ENCODE results near the gene TMEM245.

DNA sequence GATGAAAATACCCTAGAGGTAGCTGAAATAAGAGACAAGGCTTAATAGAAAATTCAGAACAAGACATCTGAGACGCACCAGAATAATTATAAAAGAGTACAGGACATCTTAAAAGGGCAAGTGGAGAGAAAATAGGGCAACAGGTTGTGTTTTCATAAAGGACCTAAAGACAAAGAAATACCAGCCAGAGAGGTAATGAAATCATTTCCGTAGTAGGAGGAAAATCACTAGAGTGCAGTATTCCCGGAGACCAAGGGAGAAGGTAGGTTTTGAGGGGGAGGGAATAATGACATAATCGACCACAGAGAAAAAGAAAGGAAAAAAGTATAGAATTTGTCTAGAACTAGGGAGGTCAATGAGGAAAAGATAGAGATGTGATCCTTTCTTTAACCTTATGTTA is 80.2 kb downstream of the TMEM245 start:
- TF ChIP-seq, protein P1, sequence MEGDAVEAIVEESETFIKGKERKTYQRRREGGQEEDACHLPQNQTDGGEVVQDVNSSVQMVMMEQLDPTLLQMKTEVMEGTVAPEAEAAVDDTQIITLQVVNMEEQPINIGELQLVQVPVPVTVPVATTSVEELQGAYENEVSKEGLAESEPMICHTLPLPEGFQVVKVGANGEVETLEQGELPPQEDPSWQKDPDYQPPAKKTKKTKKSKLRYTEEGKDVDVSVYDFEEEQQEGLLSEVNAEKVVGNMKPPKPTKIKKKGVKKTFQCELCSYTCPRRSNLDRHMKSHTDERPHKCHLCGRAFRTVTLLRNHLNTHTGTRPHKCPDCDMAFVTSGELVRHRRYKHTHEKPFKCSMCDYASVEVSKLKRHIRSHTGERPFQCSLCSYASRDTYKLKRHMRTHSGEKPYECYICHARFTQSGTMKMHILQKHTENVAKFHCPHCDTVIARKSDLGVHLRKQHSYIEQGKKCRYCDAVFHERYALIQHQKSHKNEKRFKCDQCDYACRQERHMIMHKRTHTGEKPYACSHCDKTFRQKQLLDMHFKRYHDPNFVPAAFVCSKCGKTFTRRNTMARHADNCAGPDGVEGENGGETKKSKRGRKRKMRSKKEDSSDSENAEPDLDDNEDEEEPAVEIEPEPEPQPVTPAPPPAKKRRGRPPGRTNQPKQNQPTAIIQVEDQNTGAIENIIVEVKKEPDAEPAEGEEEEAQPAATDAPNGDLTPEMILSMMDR (conservative IDR thresholded peaks at IDR 0.05) = no peak
- no peak for TF ChIP-seq ZFX (IDR thresholded peaks at IDR 0.05)

Data from C4-2B (cell line).